PFSK-1 (cell line): ENCODE data around the gene CAPN14.

ENCODE experiments used
- POLR2AphosphoS5 ChIP-seq: IDR thresholded peaks from 2 replicates; pipeline ENCODE4 v1.6.1; 2012; ENCODE audit warnings: low read depth, mild to moderate bottlenecking, control low read depth, low read length, moderate library complexity
- SIN3A ChIP-seq: IDR thresholded peaks from 2 replicates; pipeline ENCODE4 v1.6.1; 2012; ENCODE audit warnings: mild to moderate bottlenecking, low read length, moderate library complexity, borderline replicate concordance; ENCODE audit not compliant: insufficient read depth

- TF ChIP-seq POLR2AphosphoS5: no peak
- no peak for TF ChIP-seq SIN3A
Measured at GRCh38 chr2:31237348-31238017, 20.2 kb upstream of the CAPN14 start.
